Type B pancreatic cell (in vitro differentiated cells): ENCODE measurements around the gene ANKRD2. TPM values are rescaled to one million over a fixed set of nuclear protein-coding genes. Genes with fewer than 3 reads are reported as not detected.

Source experiments
- DNase-seq: peaks from one replicate; pipeline ENCODE4 v3.0.0; 2021; ENCODE audit warnings: mixed read lengths; ENCODE audit not compliant: unreplicated experiment; ENCODE audit errors: extremely low spot score
- H3K27ac Mint-ChIP-seq: 2 replicates; pipeline ENCODE4 v1.8.0; 2021; ENCODE audit warnings: mild to moderate bottlenecking, mixed read lengths
- H3K27me3 Mint-ChIP-seq: 2 replicates; pipeline ENCODE4 v1.8.0; 2021; ENCODE audit warnings: mixed read lengths
- H3K36me3 Mint-ChIP-seq: 2 replicates; pipeline ENCODE4 v1.8.0; 2021; ENCODE audit warnings: mixed read lengths
- H3K4me1 Mint-ChIP-seq: one replicate; pipeline ENCODE4 v1.8.0; 2021; ENCODE audit warnings: mixed read lengths; ENCODE audit not compliant: unreplicated experiment
- H3K4me3 Mint-ChIP-seq: 2 replicates; pipeline ENCODE4 v1.8.0; 2021; ENCODE audit warnings: mild to moderate bottlenecking, mixed read lengths
- H3K9me3 Mint-ChIP-seq: 2 replicates; pipeline ENCODE4 v1.8.0; 2021; ENCODE audit warnings: mixed read lengths
- total RNA-seq: library from RNA; stranded (reverse); gene quantifications from 2 replicates; pipeline ENCODE4 v1.2.1, GENCODE V29; 2021; ENCODE audit warnings: low replicate concordance
- TF ChIP-seq, protein P1 (sequence below): fragments of 200-600 bp; sonication (generic); conservative IDR thresholded peaks from 2 replicates; pipeline ENCODE4 v1.5.0; 2021; ENCODE audit warnings: antibody characterized with exemption, mild to moderate bottlenecking

ANKRD2 gene
- total RNA-seq, 1 donor from 2014 or later = not detected

DNA sequence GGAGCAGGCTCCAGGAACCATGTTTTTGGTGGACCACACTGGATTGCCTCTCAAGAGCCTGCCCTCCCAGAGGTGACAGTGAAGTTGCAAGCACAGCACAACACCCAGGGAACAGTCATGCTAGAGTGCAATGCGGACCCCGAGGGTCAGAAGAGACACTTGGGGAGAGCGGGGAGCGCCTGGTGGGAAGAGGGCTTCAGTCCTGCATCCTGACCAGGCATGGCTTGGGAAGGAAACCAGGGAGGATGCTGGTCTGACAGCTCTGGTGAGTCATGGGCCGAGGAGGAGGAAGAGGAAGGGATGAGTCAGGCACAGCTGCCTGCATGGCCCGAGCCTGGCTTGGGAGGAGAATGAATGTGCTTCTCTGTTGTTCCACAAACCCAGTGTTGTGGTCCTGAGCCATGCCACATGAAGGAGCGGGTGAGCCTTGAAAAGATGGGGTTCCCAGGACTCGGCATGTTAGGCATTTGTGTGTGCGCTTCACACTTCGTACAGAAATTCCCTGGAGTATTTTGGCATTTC, 29.5 kb upstream of the ANKRD2 start:
- Mint-ChIP-seq H3K4me1 (peaks cover 46% of the 10 kb centered on the region), H3K4me3 (no peak overlapping the region)
- DNase-seq = no peak

DNA sequence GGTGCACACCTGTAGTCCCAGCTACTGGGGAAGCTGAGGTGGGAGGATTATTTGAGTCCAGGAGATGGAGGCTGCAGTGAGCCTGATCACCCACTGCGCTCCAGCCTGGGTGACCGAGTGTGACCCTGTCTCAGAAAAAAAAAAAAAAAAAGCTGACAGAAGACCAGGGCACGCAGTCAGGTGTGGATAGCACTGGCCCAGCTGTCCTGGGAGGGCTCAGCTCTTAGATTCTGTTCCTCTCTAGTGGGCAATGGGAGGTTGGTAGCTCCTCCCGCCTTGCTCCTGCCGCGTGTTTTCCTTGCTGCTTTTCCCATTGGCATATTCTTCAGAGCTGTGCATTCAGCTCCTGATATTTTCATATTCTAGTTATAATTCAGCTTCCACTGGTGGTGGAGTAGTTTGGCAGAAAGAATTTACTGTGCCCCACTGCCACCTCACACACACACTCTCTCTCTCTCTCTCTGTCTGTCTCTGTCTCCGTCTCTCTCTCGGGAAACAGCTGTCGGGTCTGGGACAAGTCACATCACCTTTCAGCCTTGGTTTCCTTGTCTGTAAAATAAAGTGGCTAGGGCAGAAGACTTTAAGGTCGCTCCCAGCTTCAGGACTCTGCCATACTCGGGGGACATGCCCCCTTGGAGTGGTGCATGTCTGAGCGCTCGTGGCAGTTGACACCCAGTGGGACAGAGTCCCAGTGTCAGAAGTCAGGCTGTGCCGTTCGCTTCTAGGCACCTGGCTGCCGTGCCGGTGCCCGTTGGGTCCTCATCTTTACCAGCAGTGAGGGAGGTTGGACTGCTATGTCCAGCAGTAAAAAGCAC, 25.9 kb upstream of the ANKRD2 start:
- Mint-ChIP-seq H3K4me3 (no peak overlapping the region), H3K36me3 (no peaks in the 10 kb centered on the region), H3K27me3 (no peaks in the 10 kb centered on the region), H3K9me3 (no peaks in the 10 kb centered on the region), H3K4me1 (peaks cover 57% of the 10 kb centered on the region), H3K27ac (no peak overlapping the region)
- no peak for DNase-seq
- TF ChIP-seq, protein P1, sequence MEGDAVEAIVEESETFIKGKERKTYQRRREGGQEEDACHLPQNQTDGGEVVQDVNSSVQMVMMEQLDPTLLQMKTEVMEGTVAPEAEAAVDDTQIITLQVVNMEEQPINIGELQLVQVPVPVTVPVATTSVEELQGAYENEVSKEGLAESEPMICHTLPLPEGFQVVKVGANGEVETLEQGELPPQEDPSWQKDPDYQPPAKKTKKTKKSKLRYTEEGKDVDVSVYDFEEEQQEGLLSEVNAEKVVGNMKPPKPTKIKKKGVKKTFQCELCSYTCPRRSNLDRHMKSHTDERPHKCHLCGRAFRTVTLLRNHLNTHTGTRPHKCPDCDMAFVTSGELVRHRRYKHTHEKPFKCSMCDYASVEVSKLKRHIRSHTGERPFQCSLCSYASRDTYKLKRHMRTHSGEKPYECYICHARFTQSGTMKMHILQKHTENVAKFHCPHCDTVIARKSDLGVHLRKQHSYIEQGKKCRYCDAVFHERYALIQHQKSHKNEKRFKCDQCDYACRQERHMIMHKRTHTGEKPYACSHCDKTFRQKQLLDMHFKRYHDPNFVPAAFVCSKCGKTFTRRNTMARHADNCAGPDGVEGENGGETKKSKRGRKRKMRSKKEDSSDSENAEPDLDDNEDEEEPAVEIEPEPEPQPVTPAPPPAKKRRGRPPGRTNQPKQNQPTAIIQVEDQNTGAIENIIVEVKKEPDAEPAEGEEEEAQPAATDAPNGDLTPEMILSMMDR = no peak

More for the DNA sequence above, 29.5 kb upstream of the ANKRD2 start:
- H3K36me3 Mint-ChIP-seq = no peaks in the 10 kb centered on the region
- H3K27ac Mint-ChIP-seq = peak overlapping the region; percentile 90
- TF ChIP-seq, protein P1 = no peak
- no peaks in the 10 kb centered on the region for H3K9me3 Mint-ChIP-seq
- no peaks in the 10 kb centered on the region for H3K27me3 Mint-ChIP-seq

DNA sequence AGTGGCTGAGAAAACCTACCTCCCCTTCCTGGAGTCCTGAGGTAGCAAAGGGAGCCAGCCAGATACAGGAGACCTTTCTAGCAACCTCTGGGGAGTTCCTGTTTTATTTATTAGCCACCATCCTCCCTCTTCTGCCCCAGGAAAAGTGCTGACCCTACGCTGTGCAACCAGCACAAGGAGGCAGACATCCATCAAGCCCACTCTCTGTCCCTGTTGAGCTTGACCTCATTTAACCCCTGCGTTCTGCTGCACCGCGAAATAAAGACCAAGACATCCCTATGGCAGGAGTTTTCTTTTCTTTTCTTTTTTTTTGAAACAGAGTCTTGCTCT, 25.3 kb upstream of the ANKRD2 start:
- Mint-ChIP-seq H3K36me3 (no peaks in the 10 kb centered on the region), H3K27me3 (no peaks in the 10 kb centered on the region), H3K9me3 (no peaks in the 10 kb centered on the region), H3K4me1 (peaks cover 53% of the 10 kb centered on the region), H3K27ac (no peak overlapping the region), H3K4me3 (no peak overlapping the region)
- TF ChIP-seq, protein P1 = no peak
- no peak for DNase-seq

DNA sequence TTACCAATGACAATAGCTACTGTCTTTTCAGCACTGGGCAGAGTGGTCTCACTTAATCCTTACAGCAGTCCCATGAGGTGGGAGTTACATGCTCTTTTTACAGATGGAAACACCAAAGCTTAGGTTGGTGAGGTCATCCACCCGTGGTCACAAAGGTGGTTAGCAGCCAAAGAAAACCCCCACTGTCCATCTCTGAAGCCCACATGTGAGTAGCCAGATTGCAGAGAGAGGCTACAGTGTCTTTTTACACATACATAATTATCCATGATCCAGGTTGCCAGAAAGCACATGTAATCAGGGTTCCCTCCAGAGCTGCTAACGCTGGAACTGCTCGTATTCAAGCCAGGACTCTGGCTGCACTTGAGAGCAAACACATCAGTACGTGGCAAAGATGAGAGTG, 24.6 kb upstream of the ANKRD2 start:
- peak overlapping the region; percentile 30 for H3K4me3 Mint-ChIP-seq
- no peak for DNase-seq
- peaks cover 46% of the 10 kb centered on the region for H3K4me1 Mint-ChIP-seq
- H3K27me3 Mint-ChIP-seq = no peaks in the 10 kb centered on the region
- H3K27ac Mint-ChIP-seq = peak overlapping the region; percentile 76
- no peaks in the 10 kb centered on the region for H3K9me3 Mint-ChIP-seq
- TF ChIP-seq, protein P1 = no peak
- no peaks in the 10 kb centered on the region for H3K36me3 Mint-ChIP-seq

DNA sequence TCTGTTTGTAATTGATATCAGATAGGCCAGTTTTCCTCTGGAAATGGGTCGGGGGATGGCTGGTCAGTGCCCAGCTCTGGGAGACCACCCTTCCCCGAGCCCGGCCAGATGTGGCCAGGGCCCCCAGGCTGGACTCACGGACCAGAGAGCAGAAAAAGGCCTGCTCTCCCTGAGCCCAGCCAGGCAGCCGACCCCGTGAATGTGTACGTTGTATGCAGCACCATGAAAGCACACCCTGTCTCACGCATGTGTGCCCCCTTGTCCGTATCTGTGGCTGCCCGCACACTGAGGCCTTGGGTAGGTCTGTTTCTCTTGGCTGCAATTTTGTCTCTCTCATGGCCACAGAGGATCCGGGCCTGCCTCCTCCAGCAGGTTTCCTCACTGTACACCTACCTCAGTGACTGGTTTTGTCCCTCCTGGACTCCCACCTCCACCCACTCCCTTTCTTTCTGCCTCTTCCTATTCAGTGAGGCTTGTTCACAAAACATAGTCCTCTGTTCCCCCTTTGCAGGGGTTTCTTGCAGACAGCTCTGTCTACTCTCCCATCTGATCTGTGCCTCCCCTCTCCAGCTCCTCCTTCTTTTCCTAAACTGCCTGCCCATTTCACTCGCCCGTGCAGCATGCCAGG, 23.6 kb upstream of the ANKRD2 start:
- no peak overlapping the region for H3K4me3 Mint-ChIP-seq
- no peaks in the 10 kb centered on the region for H3K9me3 Mint-ChIP-seq
- H3K36me3 Mint-ChIP-seq = no peaks in the 10 kb centered on the region
- TF ChIP-seq, protein P1 = no peak
- H3K27me3 Mint-ChIP-seq = no peaks in the 10 kb centered on the region
- H3K4me1 Mint-ChIP-seq = peaks cover 44% of the 10 kb centered on the region
- DNase-seq = no peak
- peak overlapping the region; percentile 52 for H3K27ac Mint-ChIP-seq
